Astrocyte (in vitro differentiated cells and primary cell): ENCODE results near the gene ALMS1. TPM values are rescaled to one million over a fixed set of nuclear protein-coding genes. Genes with fewer than 3 reads are reported as not detected.

Source experiments
- DNase-seq: peaks from one replicate; pipeline ENCODE4 v3.0.0-alpha.2; 2010; ENCODE audit warnings: low read depth
- FAIRE-seq: peaks from 2 replicates; lab custom pipeline; 2011; peaks lifted over from hg19 to GRCh38; lab: Jason Lieb, UNC
- H2AFZ ChIP-seq: 2 replicates; pipeline ENCODE4 v1.6.0; 2012; ENCODE audit warnings: low read depth, low read length, inconsistent platforms
- H3K27ac ChIP-seq: 2 replicates; pipeline ENCODE4 v1.5.1; 2011; ENCODE audit warnings: low read depth, low read length, inconsistent platforms
- H3K27me3 ChIP-seq: 2 replicates; pipeline ENCODE4 v1.6.0; 2011; ENCODE audit warnings: low read length, inconsistent platforms; ENCODE audit not compliant: insufficient read depth
- H3K36me3 ChIP-seq: 2 replicates; pipeline ENCODE4 v1.5.1; 2011; ENCODE audit warnings: low read length, inconsistent platforms; ENCODE audit not compliant: insufficient read depth
- H3K4me1 ChIP-seq: 2 replicates; pipeline ENCODE4 v1.5.1; 2011; ENCODE audit warnings: low read length, inconsistent platforms; ENCODE audit not compliant: insufficient read depth
- H3K4me2 ChIP-seq: 2 replicates; pipeline ENCODE4 v1.6.0; 2012; ENCODE audit warnings: low read length, inconsistent platforms
- H3K4me3 ChIP-seq: 2 replicates; pipeline ENCODE4 v1.5.1; 2011; ENCODE audit warnings: low read depth, mild to moderate bottlenecking, low read length, inconsistent platforms; ENCODE audit not compliant: insufficient read depth
- H3K79me2 ChIP-seq: 2 replicates; pipeline ENCODE4 v1.6.0; 2012; ENCODE audit warnings: mild to moderate bottlenecking, low read length, inconsistent platforms; ENCODE audit not compliant: insufficient read depth
- H3K9ac ChIP-seq: 2 replicates; pipeline ENCODE4 v1.6.0; 2012; ENCODE audit warnings: mild to moderate bottlenecking, low read length, inconsistent platforms
- H3K9me3 ChIP-seq: 2 replicates; pipeline ENCODE4 v1.5.1; 2012; ENCODE audit warnings: low read depth, mild to moderate bottlenecking, low read length, inconsistent platforms; ENCODE audit not compliant: insufficient read depth
- H4K20me1 ChIP-seq: 2 replicates; pipeline ENCODE4 v1.6.0; 2012; ENCODE audit warnings: low read length, inconsistent platforms; ENCODE audit not compliant: insufficient read depth
- H3K27ac Mint-ChIP-seq: one replicate; pipeline ENCODE4 v1.8.0; 2021; ENCODE audit warnings: mild to moderate bottlenecking, mixed read lengths; ENCODE audit not compliant: unreplicated experiment
- H3K27me3 Mint-ChIP-seq: one replicate; pipeline ENCODE4 v1.8.0; 2021; ENCODE audit warnings: low read depth, mixed read lengths; ENCODE audit not compliant: unreplicated experiment
- H3K36me3 Mint-ChIP-seq: one replicate; pipeline ENCODE4 v1.8.0; 2021; ENCODE audit warnings: low read depth, mixed read lengths; ENCODE audit not compliant: unreplicated experiment
- H3K4me1 Mint-ChIP-seq: one replicate; pipeline ENCODE4 v1.8.0; 2021; ENCODE audit warnings: low read depth, mixed read lengths; ENCODE audit not compliant: unreplicated experiment
- H3K4me3 Mint-ChIP-seq: one replicate; pipeline ENCODE4 v1.8.0; 2021; ENCODE audit warnings: mild to moderate bottlenecking, moderate library complexity, mixed read lengths; ENCODE audit not compliant: unreplicated experiment
- H3K9me3 Mint-ChIP-seq: one replicate; pipeline ENCODE4 v1.8.0; 2021; ENCODE audit warnings: mild to moderate bottlenecking, mixed read lengths; ENCODE audit not compliant: unreplicated experiment
- CTCF ChIP-seq: IDR thresholded peaks from 2 replicates; pipeline ENCODE4 v1.5.1; 2011; ENCODE audit warnings: low read depth, mild to moderate bottlenecking, inconsistent platforms, low read length, moderate library complexity; ENCODE audit not compliant: insufficient read depth
- EZH2 ChIP-seq: IDR thresholded peaks from 2 replicates; pipeline ENCODE4 v1.6.1; 2012; ENCODE audit warnings: mild to moderate bottlenecking, low read length, inconsistent platforms; ENCODE audit not compliant: insufficient read depth
- total RNA-seq: library from RNA; stranded (reverse); gene quantifications from 2 replicates; pipeline ENCODE4 v1.2.1, GENCODE V29; 2021

ALMS1 gene
- total RNA-seq, 1 donor from 2014 or later: 14.6 TPM

- Mint-ChIP-seq H3K27me3 (peaks cover 2% of the 10 kb centered on the region), H3K9me3 (peaks cover 16% of the 10 kb centered on the region), H3K4me1 (no peaks in the 10 kb centered on the region), H3K36me3 (peaks cover 9% of the 10 kb centered on the region), H3K27ac (no peak overlapping the region), H3K4me3 (no peak overlapping the region)
- no peak overlapping the region for H3K4me2 ChIP-seq
- H3K27ac ChIP-seq: no peak overlapping the region
- no peak overlapping the region for H3K9ac ChIP-seq
- H3K9me3 ChIP-seq: no peaks in the 10 kb centered on the region
- H4K20me1 ChIP-seq: no peaks in the 10 kb centered on the region
- H3K4me1 ChIP-seq: no peaks in the 10 kb centered on the region
- H2AFZ ChIP-seq: no peak overlapping the region
- H3K4me3 ChIP-seq: no peak overlapping the region
- H3K79me2 ChIP-seq: no peaks in the 10 kb centered on the region
- no peaks in the 10 kb centered on the region for H3K36me3 ChIP-seq
- TF ChIP-seq CTCF (no peak), EZH2 (no peak)
- no peak for DNase-seq
- H3K27me3 ChIP-seq: no peaks in the 10 kb centered on the region
- no peak for FAIRE-seq
Measured at GRCh38 chr2:73638429-73638828, 252.8 kb downstream of the ALMS1 start.

- no peak overlapping the region for H3K27ac Mint-ChIP-seq
- Histone ChIP-seq H3K4me2 (no peak overlapping the region), H3K4me3 (no peak overlapping the region), H3K27me3 (no peaks in the 10 kb centered on the region), H3K4me1 (no peaks in the 10 kb centered on the region), H2AFZ (no peak overlapping the region), H3K9ac (no peak overlapping the region), H3K79me2 (no peaks in the 10 kb centered on the region), H3K9me3 (no peaks in the 10 kb centered on the region), H3K27ac (no peak overlapping the region), H4K20me1 (no peaks in the 10 kb centered on the region), H3K36me3 (no peaks in the 10 kb centered on the region)
- H3K4me1 Mint-ChIP-seq: no peaks in the 10 kb centered on the region
- peaks cover 6% of the 10 kb centered on the region for H3K36me3 Mint-ChIP-seq
- no peak overlapping the region for H3K4me3 Mint-ChIP-seq
- no peak for FAIRE-seq
- DNase-seq: no peak
- peaks cover 16% of the 10 kb centered on the region for H3K9me3 Mint-ChIP-seq
- no peak for TF ChIP-seq EZH2
- no peak for TF ChIP-seq CTCF
- peaks cover 20% of the 10 kb centered on the region for H3K27me3 Mint-ChIP-seq
Measured at GRCh38 chr2:73640511-73640911, 254.9 kb downstream of the ALMS1 start.

GRCh38 chr2:73640946-73641766, 255.5 kb downstream of the ALMS1 start:
- H3K4me2 ChIP-seq: no peak overlapping the region
- DNase-seq: no peak
- no peaks in the 10 kb centered on the region for H3K9me3 ChIP-seq
- Mint-ChIP-seq H3K36me3 (peaks cover 6% of the 10 kb centered on the region), H3K27ac (no peak overlapping the region), H3K4me3 (no peak overlapping the region), H3K27me3 (peaks cover 23% of the 10 kb centered on the region), H3K9me3 (peaks cover 18% of the 10 kb centered on the region), H3K4me1 (no peaks in the 10 kb centered on the region)
- H3K9ac ChIP-seq: no peak overlapping the region
- no peak for TF ChIP-seq CTCF
- no peak for TF ChIP-seq EZH2
- H3K27me3 ChIP-seq: no peaks in the 10 kb centered on the region
- H3K36me3 ChIP-seq: no peaks in the 10 kb centered on the region
- no peak overlapping the region for H2AFZ ChIP-seq
- H3K4me1 ChIP-seq: no peaks in the 10 kb centered on the region
- no peak overlapping the region for H3K27ac ChIP-seq
- FAIRE-seq: no peak
- H3K4me3 ChIP-seq: no peak overlapping the region
- no peaks in the 10 kb centered on the region for H4K20me1 ChIP-seq
- H3K79me2 ChIP-seq: no peaks in the 10 kb centered on the region
